Measurements from ENCODE around the gene SYNDIG1L.

GRCh38 chr14:74442757-74443156, 16.7 kb upstream of the SYNDIG1L start:
- no peak for TF ChIP-seq POLR2AphosphoS5 (IDR thresholded peaks at IDR 0.05; ENCODE audit: low read length)
- TF ChIP-seq SMC3 (IDR thresholded peaks at IDR 0.05; ENCODE audit: borderline replicate concordance, low read length): no peak
- no peak for TF ChIP-seq ZBTB4 (CRISPR knock-in tag; IDR thresholded peaks at IDR 0.05)
- no peak for TF ChIP-seq ZNF207 (IDR thresholded peaks at IDR 0.05; ENCODE audit: borderline replicate concordance)
- TF ChIP-seq E2F8 (IDR thresholded peaks at IDR 0.05; ENCODE audit: low read depth, partially characterized antibody): no peak
- TF ChIP-seq FOXM1 (IDR thresholded peaks at IDR 0.05; ENCODE audit: low read depth, low read length): no peak
- no peak for TF ChIP-seq POLR2A (IDR thresholded peaks at IDR 0.05; ENCODE audit: low read depth, low read length)
- no peak for TF ChIP-seq BACH1 (IDR thresholded peaks at IDR 0.05; ENCODE audit: borderline replicate concordance)
- no peak for TF ChIP-seq TCF12 (IDR thresholded peaks at IDR 0.05; ENCODE audit: low read depth, low read length)
- TF ChIP-seq NFYB (IDR thresholded peaks at IDR 0.05; ENCODE audit: insufficient read depth, low read depth, low read length): no peak
- TF ChIP-seq KLF5 (IDR thresholded peaks at IDR 0.05; ENCODE audit: partially characterized antibody): no peak

All from GM12878 (cell line).